DOHH2 (cell line): ENCODE data around the gene RBL1.

Experiments used
- H3F3A ChIP-seq: fragments of 200-600 bp; sonication (generic), shearing (Covaris generic); 2 replicates; pipeline ENCODE4 v1.6.0; 2016; ENCODE audit warnings: antibody characterized with exemption, mild to moderate bottlenecking; ENCODE audit not compliant: control insufficient read depth, insufficient read depth
- H3K27ac ChIP-seq: fragments of 200-600 bp; sonication (generic); 2 replicates; pipeline ENCODE4 v1.5.1; 2014; ENCODE audit warnings: low read depth, mild to moderate bottlenecking, low read length, moderate library complexity
- H3K27me3 ChIP-seq: fragments of 200-600 bp; sonication (generic); 2 replicates; pipeline ENCODE4 v1.6.1; 2014; ENCODE audit warnings: mild to moderate bottlenecking, low read length, mixed read lengths; ENCODE audit not compliant: control insufficient read depth
- H3K36me3 ChIP-seq: fragments of 200-600 bp; sonication (generic); 2 replicates; pipeline ENCODE4 v1.6.1; 2014; ENCODE audit warnings: mild to moderate bottlenecking, low read length, moderate library complexity, mixed read lengths; ENCODE audit not compliant: control insufficient read depth
- H3K4me1 ChIP-seq: fragments of 200-600 bp; sonication (generic); 2 replicates; pipeline ENCODE4 v1.6.1; 2014; ENCODE audit warnings: mild to moderate bottlenecking, low read length, mixed read lengths; ENCODE audit not compliant: control insufficient read depth
- H3K4me2 ChIP-seq: fragments of 200-600 bp; sonication (generic); 2 replicates; pipeline ENCODE4 v1.6.0; 2014; ENCODE audit warnings: mild to moderate bottlenecking, low read length, moderate library complexity
- H3K4me3 ChIP-seq: fragments of 200-600 bp; sonication (generic); 2 replicates; pipeline ENCODE4 v1.5.1; 2014; ENCODE audit warnings: mild to moderate bottlenecking, low read length, mixed read lengths
- H3K79me2 ChIP-seq: fragments of 200-600 bp; sonication (generic); 2 replicates; pipeline ENCODE4 v1.6.1; 2014; ENCODE audit warnings: mild to moderate bottlenecking, low read length, mixed read lengths; ENCODE audit not compliant: control insufficient read depth
- H3K9me2 ChIP-seq: fragments of 200-600 bp; sonication (generic); replicated peaks from 2 replicates; pipeline ENCODE4 v1.6.1; 2014; ENCODE audit warnings: mild to moderate bottlenecking, low read length, mixed read lengths; ENCODE audit not compliant: control insufficient read depth
- H3K9me3 ChIP-seq: fragments of 200-600 bp; sonication (generic); 2 replicates; pipeline ENCODE4 v1.6.1; 2014; ENCODE audit warnings: antibody characterized with exemption, low read length, mixed read lengths; ENCODE audit not compliant: control insufficient read depth, insufficient read depth
- H4K20me1 ChIP-seq: fragments of 200-600 bp; sonication (generic); 2 replicates; pipeline ENCODE4 v1.6.0; 2014; ENCODE audit warnings: low read depth, mild to moderate bottlenecking, antibody characterized with exemption, low read length, moderate library complexity; ENCODE audit not compliant: control insufficient read depth, insufficient read depth
- CTCF ChIP-seq: fragments of 200-600 bp; sonication (generic); IDR thresholded peaks from one replicate; pipeline ENCODE4 v1.5.1; 2014; ENCODE audit warnings: antibody characterized with exemption, mild to moderate bottlenecking, low read depth, low read length; ENCODE audit not compliant: poor library complexity, severe bottlenecking
- EZH2phosphoT487 ChIP-seq: fragments of 200-600 bp; sonication (generic); IDR thresholded peaks from 2 replicates; pipeline ENCODE4 v1.6.1; 2017; ENCODE audit warnings: borderline replicate concordance, mild to moderate bottlenecking, antibody characterized with exemption, low read length, moderate library complexity, mixed read lengths

RBL1 gene

GRCh38 chr20:36975099-36975818 is 120.5 kb downstream of the RBL1 start:
- no peaks in the 10 kb centered on the region for H3K27me3 ChIP-seq
- H3K27ac ChIP-seq, result peak overlapping the region; percentile 38
- TF ChIP-seq EZH2phosphoT487, result no peak
- H3K79me2 ChIP-seq, result no peaks in the 10 kb centered on the region
- no peaks in the 10 kb centered on the region for H3K36me3 ChIP-seq
- peak overlapping the region; percentile 50 for H3K4me2 ChIP-seq
- H3K4me1 ChIP-seq, result peaks cover 17% of the 10 kb centered on the region
- peaks cover 3% of the 10 kb centered on the region; the same call in 1 of the 2 replicates for H3F3A ChIP-seq
- H3K9me3 ChIP-seq, result no peaks in the 10 kb centered on the region
- H3K9me2 ChIP-seq, result no peaks in the 10 kb centered on the region
- no peaks in the 10 kb centered on the region for H4K20me1 ChIP-seq
- peak overlapping the region; percentile 21; the same call in 1 of the 2 replicates for H3K4me3 ChIP-seq

DNA sequence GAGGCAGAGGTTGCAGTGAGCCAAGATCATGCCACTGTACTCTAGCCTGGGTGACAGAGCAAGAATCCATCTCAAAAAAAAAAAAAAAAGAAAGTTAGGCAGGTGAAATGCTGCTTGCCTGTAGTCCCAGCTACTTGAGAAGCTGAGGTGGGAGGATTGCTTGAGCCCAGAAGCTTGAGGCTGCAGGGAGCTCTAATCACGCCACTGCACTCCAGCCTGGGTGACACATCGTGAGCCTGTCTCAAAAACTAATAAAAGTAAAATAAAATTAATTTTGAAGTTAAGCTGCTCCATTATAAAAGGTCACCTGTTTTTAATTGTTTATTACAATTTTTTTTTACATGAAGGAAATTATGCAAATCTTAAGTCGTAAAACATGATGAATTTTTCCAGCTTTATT is 121.1 kb downstream of the RBL1 start:
- H3K27me3 ChIP-seq, result no peaks in the 10 kb centered on the region
- no peaks in the 10 kb centered on the region for H3K9me2 ChIP-seq
- H3K27ac ChIP-seq, result peak overlapping the region; percentile 38
- no peak for TF ChIP-seq EZH2phosphoT487
- TF ChIP-seq CTCF, result no peak
- H3K4me3 ChIP-seq, result peak overlapping the region; percentile 21; the same call in 1 of the 2 replicates
- peak overlapping the region; percentile 50 for H3K4me2 ChIP-seq
- H3F3A ChIP-seq, result peaks cover 3% of the 10 kb centered on the region; the same call in 1 of the 2 replicates
- H3K4me1 ChIP-seq, result peaks cover 19% of the 10 kb centered on the region
- H3K79me2 ChIP-seq, result no peaks in the 10 kb centered on the region
- no peaks in the 10 kb centered on the region for H3K36me3 ChIP-seq
- H3K9me3 ChIP-seq, result no peaks in the 10 kb centered on the region
- H4K20me1 ChIP-seq, result no peaks in the 10 kb centered on the region

GRCh38 chr20:36971103-36971502 is 124.7 kb downstream of the RBL1 start:
- Histone ChIP-seq H3K4me3 (no peak overlapping the region), H3K27me3 (no peaks in the 10 kb centered on the region), H3K9me2 (no peaks in the 10 kb centered on the region), H3F3A (peaks cover 3% of the 10 kb centered on the region; the same call in 1 of the 2 replicates), H3K36me3 (no peaks in the 10 kb centered on the region), H4K20me1 (no peaks in the 10 kb centered on the region), H3K79me2 (no peaks in the 10 kb centered on the region), H3K9me3 (no peaks in the 10 kb centered on the region), H3K4me1 (peaks cover 28% of the 10 kb centered on the region), H3K4me2 (no peak overlapping the region), H3K27ac (no peak overlapping the region)
- TF ChIP-seq CTCF, result no peak

GRCh38 chr20:36969478-36970186 is 126.2 kb downstream of the RBL1 start:
- H3K4me3 ChIP-seq, result no peak overlapping the region

More at GRCh38 chr20:36969478-36970186, 126.2 kb downstream of the RBL1 start:
- H3K9me2 ChIP-seq, result no peaks in the 10 kb centered on the region
- no peaks in the 10 kb centered on the region for H3K27me3 ChIP-seq
- H3K9me3 ChIP-seq, result no peaks in the 10 kb centered on the region
- H3K4me1 ChIP-seq, result peaks cover 20% of the 10 kb centered on the region
- no peaks in the 10 kb centered on the region for H4K20me1 ChIP-seq
- no peak for TF ChIP-seq CTCF
- no peak for TF ChIP-seq EZH2phosphoT487
- no peaks in the 10 kb centered on the region for H3F3A ChIP-seq
- no peaks in the 10 kb centered on the region for H3K79me2 ChIP-seq
- no peak overlapping the region for H3K27ac ChIP-seq
- H3K36me3 ChIP-seq, result no peaks in the 10 kb centered on the region
- H3K4me2 ChIP-seq, result no peak overlapping the region
